Caco-2 (cell line): Measurements from ENCODE around the gene FGF12. TPM values are rescaled to one million over a fixed set of nuclear protein-coding genes. Genes with fewer than 3 reads are reported as not detected.

Source experiments
- BruUV-seq: library from RNA; stranded (reverse); fragments of 400-500 nt; replicated peaks from 2 replicates; lab custom pipeline; 2021; lab: Mats Ljungman, UMichigan
- CTCF ChIA-PET: fragments of 300-600 bp; sonication (Branson Sonifier 250); formaldehyde crosslinking; loops from one replicate; lab custom pipeline; 2022; ENCODE audit warnings: antibody characterized with exemption; lab: Charles Lee
- POLR2A ChIA-PET: fragments of 300-600 bp; sonication (Branson Sonifier 250); formaldehyde crosslinking; loops from one replicate; lab custom pipeline; 2022; ENCODE audit warnings: antibody characterized with exemption; lab: Charles Lee
- DNase-seq, 2 experiments: peaks; one replicate each; pipeline versions ENCODE4 v3.0.0 to v3.0.0-alpha.2; 2020 to 2022
- H3K27me3 ChIP-seq: replicated peaks from 2 replicates; pipeline ENCODE4 v1.6.0; 2011; ENCODE audit warnings: low read length; ENCODE audit not compliant: control insufficient read depth, insufficient read depth
- H3K36me3 ChIP-seq: 2 replicates; pipeline ENCODE4 v1.5.1; 2011; ENCODE audit warnings: low read length; ENCODE audit not compliant: control insufficient read depth, insufficient read depth
- H3K4me1 ChIP-seq: fragments of 250-450 bp; sonication (Bioruptor Pico); 2 replicates; pipeline ENCODE4 v1.5.1; 2020; ENCODE audit warnings: mild to moderate bottlenecking
- H3K4me3 ChIP-seq: 2 replicates; pipeline ENCODE4 v1.5.1; 2011; ENCODE audit warnings: low read depth, mild to moderate bottlenecking, control low read depth, low read length
- H3K9me3 ChIP-seq: fragments of 250-450 bp; sonication (Bioruptor Pico); 2 replicates; pipeline ENCODE4 v1.5.1; 2020; ENCODE audit warnings: mild to moderate bottlenecking, moderate library complexity
- H3K27ac Mint-ChIP-seq: one replicate; pipeline ENCODE4 v1.8.0; 2022; ENCODE audit warnings: mixed read lengths; ENCODE audit not compliant: unreplicated experiment
- H3K27me3 Mint-ChIP-seq: one replicate; pipeline ENCODE4 v1.8.0; 2022; ENCODE audit warnings: mixed read lengths; ENCODE audit not compliant: insufficient read depth, unreplicated experiment
- H3K36me3 Mint-ChIP-seq: one replicate; pipeline ENCODE4 v1.8.0; 2022; ENCODE audit warnings: mild to moderate bottlenecking, mixed read lengths; ENCODE audit not compliant: insufficient read depth, unreplicated experiment
- H3K4me1 Mint-ChIP-seq: one replicate; pipeline ENCODE4 v1.8.0; 2022; ENCODE audit warnings: low read depth, mixed read lengths; ENCODE audit not compliant: unreplicated experiment
- H3K4me3 Mint-ChIP-seq: one replicate; pipeline ENCODE4 v1.8.0; 2022; ENCODE audit warnings: mild to moderate bottlenecking, moderate library complexity, mixed read lengths; ENCODE audit not compliant: unreplicated experiment
- H3K9me3 Mint-ChIP-seq: one replicate; pipeline ENCODE4 v1.8.0; 2022; ENCODE audit warnings: mixed read lengths; ENCODE audit not compliant: unreplicated experiment
- intact Hi-C: fragments of 100-400 bp; cut with micrococcal nuclease; formaldehyde crosslinking; loops from one replicate; pipeline ENCODE4 v1.10.0; 2022; ENCODE audit not compliant: unreplicated experiment
- total RNA-seq: library from RNA; stranded (reverse); gene quantifications from 2 replicates; pipeline ENCODE4 v1.2.3, GENCODE V29; 2022
- TF ChIP-seq, protein P1 (sequence below), 2 experiments: fragments of 200-600 bp in 1 of 2; IDR thresholded peaks; 1 replicate in 1 of 2; 2 replicates in 1 of 2; pipeline versions ENCODE4 v1.5.1 to v1.8.0; 2011 to 2022; ENCODE audit warnings: antibody characterized with exemption in 1 of 2, control low read depth in 1 of 2, inconsistent platforms in 1 of 2, low read depth in 1 of 2, low read length in 1 of 2, mild to moderate bottlenecking in 1 of 2, moderate library complexity in 1 of 2; ENCODE audit not compliant: insufficient read depth in 1 of 2, severe bottlenecking in 1 of 2, unreplicated experiment in 1 of 2

FGF12 gene
- total RNA-seq, 1 experiment from 2014 or later = 0.41 TPM

DNA sequence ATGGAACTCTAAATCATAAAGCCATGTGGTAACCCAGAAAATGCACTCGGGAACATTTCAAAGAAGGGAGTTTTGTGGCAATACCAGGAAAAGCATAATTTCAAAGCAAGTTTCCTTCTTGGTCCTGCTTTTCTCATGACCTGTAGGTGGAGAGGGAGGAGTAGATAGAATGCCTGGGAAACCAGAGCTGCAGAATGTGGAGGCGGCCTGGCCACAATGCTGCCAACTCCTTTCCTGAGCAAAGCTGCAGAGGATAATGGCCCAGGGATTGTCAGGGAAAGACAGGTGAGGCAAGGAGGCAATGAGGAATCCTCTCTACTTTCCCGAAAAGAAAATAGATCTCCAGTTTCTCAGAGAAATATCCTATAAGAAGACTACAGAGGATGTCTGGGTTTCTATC, 330.3 kb downstream of the FGF12 start:
- Histone ChIP-seq H3K4me1 (no peaks in the 10 kb centered on the region), H3K27me3 (no peaks in the 10 kb centered on the region), H3K36me3 (no peaks in the 10 kb centered on the region), H3K9me3 (no peaks in the 10 kb centered on the region), H3K4me3 (no peak overlapping the region)
- H3K9me3 Mint-ChIP-seq = no peaks in the 10 kb centered on the region
- H3K4me3 Mint-ChIP-seq = no peak overlapping the region
- POLR2A ChIA-PET = no interaction called here
- peaks cover 7% of the 10 kb centered on the region for H3K27me3 Mint-ChIP-seq
- H3K36me3 Mint-ChIP-seq = no peaks in the 10 kb centered on the region
- DNase-seq = no peak
- no peak overlapping the region for H3K27ac Mint-ChIP-seq
- TF ChIP-seq, protein P1, sequence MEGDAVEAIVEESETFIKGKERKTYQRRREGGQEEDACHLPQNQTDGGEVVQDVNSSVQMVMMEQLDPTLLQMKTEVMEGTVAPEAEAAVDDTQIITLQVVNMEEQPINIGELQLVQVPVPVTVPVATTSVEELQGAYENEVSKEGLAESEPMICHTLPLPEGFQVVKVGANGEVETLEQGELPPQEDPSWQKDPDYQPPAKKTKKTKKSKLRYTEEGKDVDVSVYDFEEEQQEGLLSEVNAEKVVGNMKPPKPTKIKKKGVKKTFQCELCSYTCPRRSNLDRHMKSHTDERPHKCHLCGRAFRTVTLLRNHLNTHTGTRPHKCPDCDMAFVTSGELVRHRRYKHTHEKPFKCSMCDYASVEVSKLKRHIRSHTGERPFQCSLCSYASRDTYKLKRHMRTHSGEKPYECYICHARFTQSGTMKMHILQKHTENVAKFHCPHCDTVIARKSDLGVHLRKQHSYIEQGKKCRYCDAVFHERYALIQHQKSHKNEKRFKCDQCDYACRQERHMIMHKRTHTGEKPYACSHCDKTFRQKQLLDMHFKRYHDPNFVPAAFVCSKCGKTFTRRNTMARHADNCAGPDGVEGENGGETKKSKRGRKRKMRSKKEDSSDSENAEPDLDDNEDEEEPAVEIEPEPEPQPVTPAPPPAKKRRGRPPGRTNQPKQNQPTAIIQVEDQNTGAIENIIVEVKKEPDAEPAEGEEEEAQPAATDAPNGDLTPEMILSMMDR (IDR thresholded peaks at IDR 0.05; ENCODE audit: insufficient read depth in 1 of 2, low read depth in 1 of 2, low read length in 1 of 2, severe bottlenecking in 1 of 2, unreplicated experiment in 1 of 2) = no peak
- BruUV-seq = no TSS peak
- intact Hi-C loops = no loop called here
- CTCF ChIA-PET = no interaction called here
- no peaks in the 10 kb centered on the region for H3K4me1 Mint-ChIP-seq

DNA sequence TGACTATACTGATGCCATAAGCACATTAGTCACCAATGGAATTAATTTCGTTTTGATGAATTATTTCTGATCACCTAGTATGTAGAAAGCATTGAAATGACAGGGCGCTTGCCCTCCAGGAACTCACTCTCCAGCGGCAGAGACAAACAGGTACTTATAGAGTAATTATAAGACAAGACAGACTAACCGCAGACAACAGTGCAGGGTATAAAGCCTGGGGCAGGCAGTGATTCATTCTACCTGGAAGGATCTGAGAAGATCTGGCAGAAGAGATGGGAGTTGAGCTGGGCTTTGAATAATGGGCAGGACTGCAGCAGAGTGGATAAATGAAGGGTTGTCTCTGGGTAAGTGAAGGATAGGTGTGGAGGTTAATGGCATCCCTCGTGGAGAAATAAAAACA, 331.8 kb downstream of the FGF12 start:
- DNase-seq = no peak
- Mint-ChIP-seq H3K27ac (no peak overlapping the region), H3K9me3 (no peaks in the 10 kb centered on the region), H3K36me3 (no peaks in the 10 kb centered on the region), H3K27me3 (no peaks in the 10 kb centered on the region), H3K4me1 (no peaks in the 10 kb centered on the region), H3K4me3 (no peak overlapping the region)
- H3K4me3 ChIP-seq = no peak overlapping the region
- H3K36me3 ChIP-seq = no peaks in the 10 kb centered on the region
- TF ChIP-seq, protein P1 (IDR thresholded peaks at IDR 0.05; ENCODE audit: insufficient read depth in 1 of 2, low read depth in 1 of 2, low read length in 1 of 2, severe bottlenecking in 1 of 2, unreplicated experiment in 1 of 2) = no peak
- H3K27me3 ChIP-seq = no peaks in the 10 kb centered on the region
- BruUV-seq = no TSS peak
- H3K9me3 ChIP-seq = no peaks in the 10 kb centered on the region
- intact Hi-C loops = no loop called here
- ChIA-PET POLR2A (no interaction called here), CTCF (no interaction called here)
- H3K4me1 ChIP-seq = no peaks in the 10 kb centered on the region

DNA sequence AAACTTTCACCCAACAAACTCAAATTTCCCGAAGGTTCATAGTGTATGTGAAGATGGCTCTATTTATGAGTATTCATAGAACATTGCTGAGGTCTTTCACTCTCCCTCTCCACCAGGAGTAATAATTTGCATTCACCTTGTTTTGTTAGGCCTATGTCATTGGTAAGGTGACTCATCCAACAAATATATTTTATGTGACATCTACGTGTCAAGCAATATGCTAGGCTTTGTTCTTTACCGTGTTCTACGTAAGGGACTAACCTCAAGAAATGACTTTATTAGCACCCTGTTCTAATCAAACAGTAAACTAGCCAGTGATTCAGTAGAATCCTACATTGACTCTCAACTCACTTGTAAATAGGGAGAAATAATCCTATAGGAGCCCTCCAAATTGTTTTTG, 334.4 kb downstream of the FGF12 start:
- Histone ChIP-seq H3K9me3 (no peaks in the 10 kb centered on the region), H3K4me1 (no peaks in the 10 kb centered on the region), H3K4me3 (no peak overlapping the region), H3K27me3 (no peaks in the 10 kb centered on the region), H3K36me3 (no peaks in the 10 kb centered on the region)
- POLR2A ChIA-PET = no interaction called here
- Mint-ChIP-seq H3K27ac (no peak overlapping the region), H3K36me3 (no peaks in the 10 kb centered on the region), H3K4me3 (no peak overlapping the region), H3K4me1 (no peaks in the 10 kb centered on the region), H3K9me3 (no peaks in the 10 kb centered on the region), H3K27me3 (no peaks in the 10 kb centered on the region)
- intact Hi-C loops = no loop called here
- CTCF ChIA-PET = no interaction called here
- BruUV-seq = no TSS peak
- DNase-seq = no peak
- TF ChIP-seq, protein P1 (IDR thresholded peaks at IDR 0.05; ENCODE audit: insufficient read depth in 1 of 2, low read depth in 1 of 2, low read length in 1 of 2, severe bottlenecking in 1 of 2, unreplicated experiment in 1 of 2) = no peak
